ENCODE measurements around the gene SLC15A5.

The SLC15A5 gene

DNA sequence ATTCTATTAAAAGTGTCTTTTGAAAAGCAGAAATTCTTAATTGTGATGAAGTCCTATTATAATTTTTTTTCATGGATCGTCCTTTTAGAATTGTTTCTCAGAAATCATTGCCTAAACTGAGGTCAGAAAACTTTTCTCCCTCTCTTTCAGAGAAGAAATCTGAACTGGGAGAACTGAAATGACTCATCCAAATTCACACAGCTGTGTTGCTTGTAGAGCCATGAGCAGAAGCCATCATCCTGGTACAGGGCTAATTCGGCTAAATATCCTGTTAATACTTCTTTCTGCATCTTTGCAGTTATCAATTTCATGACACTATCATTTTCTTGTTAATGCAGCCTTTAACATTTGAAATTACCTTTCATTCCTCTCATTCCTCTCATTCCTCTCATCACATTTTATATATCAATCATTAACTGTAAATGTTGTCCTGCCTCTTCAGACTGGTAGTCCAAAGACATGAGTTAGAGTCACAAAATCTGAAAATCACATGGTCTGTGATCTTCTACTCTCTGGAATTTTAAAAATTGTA lies 15.5 kb downstream of the SLC15A5 start:
- no peak for DNase-seq (ENCODE audit: low read depth in 2 of 3, low spot score in 2 of 3)

DNA sequence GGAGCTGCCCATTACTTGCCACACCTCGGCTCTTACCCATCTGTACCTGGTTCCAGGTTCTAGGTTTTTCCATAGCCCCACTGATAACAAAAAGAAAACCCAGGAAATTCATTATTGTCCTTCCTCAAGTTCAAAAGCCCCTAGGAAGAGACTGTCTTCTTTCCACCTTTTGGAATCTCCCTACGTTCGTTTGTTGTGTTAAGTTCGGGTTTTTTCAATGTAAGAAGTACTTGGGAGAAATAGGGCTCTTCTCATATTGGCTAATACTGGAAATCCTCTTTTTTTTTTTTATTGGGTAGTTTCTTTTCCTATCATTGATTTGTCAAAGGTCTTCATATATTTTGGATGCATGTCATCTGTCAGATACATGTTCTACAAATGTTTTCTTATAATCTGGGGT lies 17.3 kb downstream of the SLC15A5 start:
- DNase-seq (ENCODE audit: low read depth in 2 of 3, low spot score in 2 of 3) = no peak

DNA sequence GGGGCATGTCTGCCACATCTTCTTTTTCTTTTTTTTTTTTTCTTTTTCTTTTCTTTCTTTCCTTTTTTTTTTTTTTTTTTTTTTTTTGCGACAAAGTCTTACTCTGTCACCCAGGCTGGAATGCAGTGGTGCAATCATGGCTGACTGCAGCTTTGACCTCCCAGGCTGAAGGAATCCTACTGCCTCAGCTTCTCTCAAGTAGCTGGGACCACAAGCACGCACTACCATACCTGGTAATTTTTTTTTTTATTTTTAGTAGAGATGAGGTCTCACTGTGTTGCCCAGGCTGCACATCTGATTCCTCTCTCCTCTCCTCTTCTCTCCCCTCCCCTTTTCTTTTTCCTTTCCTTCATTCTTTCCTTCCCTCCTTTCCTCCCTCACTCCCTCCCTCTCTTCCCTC lies 18.5 kb downstream of the SLC15A5 start:
- DNase-seq (ENCODE audit: low read depth in 2 of 3, low spot score in 2 of 3) = no peak

DNA sequence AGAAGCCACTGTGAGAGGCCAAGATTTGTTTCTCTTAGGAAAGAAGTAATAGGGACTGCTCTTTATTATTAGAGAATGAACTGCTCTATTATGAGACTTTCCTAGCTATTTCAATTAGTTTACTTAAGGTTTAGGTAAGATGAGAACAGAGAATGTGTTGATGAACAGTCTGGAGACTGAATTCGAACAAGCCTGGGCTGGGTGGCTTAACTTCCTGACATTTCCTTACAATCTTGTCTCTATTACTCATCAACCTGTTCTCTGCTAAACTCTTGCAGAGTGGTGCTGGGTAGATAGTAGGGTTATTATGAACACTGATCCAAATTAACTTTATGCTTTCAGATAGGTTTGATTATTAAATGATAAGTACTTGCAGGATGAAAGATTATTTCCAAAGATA lies 31.2 kb downstream of the SLC15A5 start:
- DNase-seq (ENCODE audit: low read depth in 2 of 3, low spot score in 2 of 3) = no peak

DNA sequence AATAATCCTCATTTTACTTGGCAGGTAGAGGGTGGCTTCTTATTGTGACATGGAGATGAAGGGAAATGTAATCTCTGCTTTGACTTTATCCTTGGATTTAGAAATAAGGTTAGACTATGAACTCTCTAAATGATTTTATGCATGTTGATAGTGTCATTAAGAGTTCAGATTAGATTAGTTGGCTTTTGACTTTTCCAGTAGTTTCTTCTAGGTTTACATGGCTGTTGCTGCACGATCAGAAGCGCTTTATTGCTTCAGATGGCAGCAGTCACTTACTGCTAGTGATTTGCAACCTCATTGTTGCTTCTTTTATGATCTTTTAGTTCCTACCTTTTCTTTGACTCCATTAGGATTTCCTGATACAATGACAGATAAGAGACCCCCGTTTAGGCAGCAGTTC lies 32.3 kb downstream of the SLC15A5 start:
- DNase-seq (ENCODE audit: low read depth in 2 of 3, low spot score in 2 of 3) = no peak

DNA sequence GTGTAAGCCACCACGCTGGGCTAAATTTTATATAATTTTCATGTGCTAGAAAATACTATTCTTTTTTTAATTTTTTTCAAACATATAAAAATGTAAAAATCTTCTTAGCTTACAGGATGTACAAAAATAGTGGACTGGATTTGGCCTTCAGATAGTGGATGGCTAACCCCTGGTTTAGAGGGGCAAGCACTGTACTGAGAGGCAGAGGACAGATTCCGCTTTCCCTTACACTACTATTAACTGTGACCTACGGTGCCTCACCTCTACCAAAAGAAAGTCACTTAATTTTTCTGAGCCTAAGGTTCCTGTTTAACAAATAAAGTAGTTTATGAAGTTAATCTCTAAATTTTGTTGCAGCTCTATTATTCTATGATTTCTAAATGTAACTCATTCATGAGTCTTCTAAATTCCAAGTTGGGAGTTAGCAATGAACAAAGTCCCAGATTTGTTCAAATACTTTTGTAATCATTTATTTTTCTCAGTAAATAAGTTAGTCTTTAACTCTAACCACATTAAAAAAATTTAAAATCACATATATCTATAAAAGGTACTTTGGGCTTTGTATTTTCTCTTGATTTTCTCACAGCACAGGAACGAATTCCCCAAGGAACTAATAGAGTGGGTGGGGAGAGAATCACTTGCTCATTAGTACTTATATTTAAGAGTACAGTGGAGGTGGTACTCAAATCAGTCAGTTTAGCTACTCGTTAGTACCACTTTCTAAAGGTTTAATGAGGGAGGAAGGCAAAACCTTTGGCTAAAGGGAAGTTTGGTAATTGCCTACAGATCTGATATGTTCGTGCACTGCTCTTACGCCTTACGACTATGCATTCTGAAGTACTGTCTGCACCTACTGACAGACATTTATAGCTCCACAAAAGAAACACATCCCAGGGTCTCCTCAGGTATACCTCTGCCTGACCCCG lies 33.7 kb downstream of the SLC15A5 start:
- DNase-seq (ENCODE audit: low read depth in 2 of 3, low spot score in 2 of 3) = no peak

DNA sequence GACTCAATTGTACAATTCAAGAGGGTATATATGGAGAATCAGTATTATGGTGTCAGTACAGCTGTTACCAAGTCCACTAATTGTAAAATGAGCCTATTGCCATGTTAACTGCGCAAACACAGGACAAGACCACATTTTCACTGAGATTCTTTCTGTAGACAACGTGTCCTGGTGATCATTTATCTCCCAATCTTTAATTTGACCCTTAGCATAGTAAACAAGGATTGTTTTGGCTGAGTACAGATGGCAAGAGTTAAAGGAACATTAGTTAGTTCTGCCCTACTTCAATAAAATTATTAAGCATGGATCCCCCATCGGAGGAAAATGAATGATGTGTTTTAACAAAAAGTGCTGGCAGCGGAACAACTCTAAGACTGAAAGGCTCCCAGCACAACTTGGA lies 36.1 kb downstream of the SLC15A5 start:
- no peak for DNase-seq (ENCODE audit: low read depth in 2 of 3, low spot score in 2 of 3)

DNA sequence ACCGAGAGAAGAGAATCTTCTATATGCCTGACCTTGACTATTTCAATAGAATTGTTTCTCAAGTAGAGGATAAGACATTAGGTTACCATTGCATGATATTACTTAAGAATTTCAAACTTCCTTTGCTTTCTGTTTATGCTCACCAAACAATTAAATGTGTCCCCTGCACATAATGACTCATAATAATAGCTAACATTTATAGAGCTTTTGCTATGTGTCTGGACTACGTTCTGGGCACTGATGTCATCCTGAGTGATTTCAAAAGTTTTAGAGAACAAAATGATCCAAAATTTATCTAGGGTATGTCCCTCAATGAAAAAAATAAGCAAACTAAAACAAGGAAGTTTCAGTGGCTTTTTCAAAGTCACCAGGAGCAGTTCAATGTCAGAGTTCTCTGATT lies 38.8 kb downstream of the SLC15A5 start:
- DNase-seq (ENCODE audit: low read depth in 2 of 3, low spot score in 2 of 3) = no peak

DNA sequence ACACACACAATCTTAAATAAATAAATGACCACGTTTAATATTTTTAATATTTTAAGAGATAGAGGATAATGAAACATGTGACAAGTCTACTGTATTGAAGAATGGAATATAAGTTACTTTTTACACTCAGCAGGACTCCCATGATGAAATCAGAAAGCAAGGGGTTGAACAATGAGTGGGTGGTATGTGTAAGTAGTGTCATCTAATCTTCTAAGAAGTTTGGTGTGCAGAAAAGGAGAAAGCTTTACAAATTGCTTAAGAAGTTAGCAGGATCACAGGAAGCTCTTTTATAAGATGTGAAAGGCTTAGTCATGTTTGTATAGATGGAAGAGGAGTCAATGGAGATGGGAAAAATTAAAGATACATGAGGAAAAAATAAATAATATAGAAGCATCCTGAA lies 47.8 kb downstream of the SLC15A5 start:
- DNase-seq (ENCODE audit: low read depth in 2 of 3, low spot score in 2 of 3) = no peak

DNA sequence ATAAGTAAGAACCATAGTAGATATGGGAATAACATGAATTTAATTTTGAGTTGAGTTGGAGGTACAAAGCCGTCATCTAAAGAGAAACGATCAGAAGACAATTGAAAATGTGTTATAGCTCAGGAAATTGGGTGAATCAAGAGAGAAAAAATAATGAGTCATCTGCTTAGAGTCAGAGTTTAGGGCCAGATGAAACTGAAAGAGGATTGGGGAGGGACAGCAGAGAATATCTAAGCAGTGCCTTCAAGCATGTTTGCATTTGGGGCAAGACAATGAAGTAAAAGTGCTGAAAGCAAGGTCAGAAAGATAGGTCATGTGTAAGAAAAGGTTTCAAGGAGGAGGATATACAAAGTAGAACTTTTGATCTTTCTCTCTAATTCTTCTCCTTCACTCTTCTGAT lies 49.4 kb downstream of the SLC15A5 start:
- no peak for DNase-seq (ENCODE audit: low read depth in 2 of 3, low spot score in 2 of 3)

DNA sequence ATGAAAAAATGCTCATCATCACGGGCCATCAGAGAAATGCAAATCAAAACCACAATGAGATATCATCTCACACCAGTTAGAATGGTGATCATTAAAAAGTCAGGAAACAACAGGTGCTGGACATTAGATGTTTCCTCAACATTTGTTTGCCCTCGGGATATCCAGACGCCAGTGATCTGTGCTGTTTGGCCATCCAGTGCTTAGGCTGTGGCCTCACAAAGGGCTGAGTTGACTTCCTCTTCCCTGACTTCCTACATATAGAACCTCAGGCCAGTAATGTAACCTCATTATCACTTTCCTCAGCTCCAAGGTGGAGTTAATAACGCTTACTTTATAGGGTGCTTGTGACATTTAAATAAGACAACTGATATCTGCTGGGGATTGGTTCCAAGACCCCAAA lies 51.8 kb downstream of the SLC15A5 start:
- DNase-seq (ENCODE audit: low read depth in 2 of 3, low spot score in 2 of 3) = no peak

DNA sequence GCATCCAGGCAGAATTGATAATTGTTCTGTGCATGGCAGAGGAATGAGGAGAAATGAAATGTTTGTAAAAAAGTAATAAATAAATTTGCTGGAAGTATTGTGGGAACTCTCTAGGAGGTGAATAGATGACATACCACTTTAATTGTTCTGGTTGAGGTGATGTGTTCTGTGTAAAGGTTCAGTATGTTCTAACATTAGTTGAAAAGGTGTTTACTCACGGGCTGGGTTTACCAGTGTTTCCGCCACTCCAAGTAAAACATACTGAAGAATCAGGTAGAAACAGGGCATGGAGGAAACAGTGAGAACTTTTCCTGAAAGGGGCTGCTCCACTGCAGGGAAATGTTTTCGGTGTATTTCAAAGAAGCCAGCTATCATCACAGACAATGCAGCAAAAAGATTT lies 53.3 kb downstream of the SLC15A5 start:
- DNase-seq (ENCODE audit: low read depth in 2 of 3, low spot score in 2 of 3) = no peak

DNA sequence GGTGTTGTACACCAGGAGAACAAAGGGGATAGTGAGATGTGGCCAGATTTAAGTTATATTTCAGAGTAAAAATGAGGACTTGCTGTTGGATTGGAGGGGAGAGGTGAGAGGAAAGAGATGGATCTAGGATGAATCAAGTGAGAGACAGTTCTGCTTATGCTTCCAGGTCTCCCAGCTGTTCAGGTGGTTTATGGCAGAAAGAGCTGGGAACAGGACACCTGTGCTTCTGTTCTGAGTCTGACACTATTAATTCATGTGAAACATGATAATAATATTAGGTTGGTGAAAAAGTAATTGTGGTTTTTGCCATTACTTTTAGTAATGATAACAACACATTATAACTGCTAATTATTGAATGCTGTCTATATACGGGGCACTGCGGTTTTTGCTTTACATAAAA lies 55.7 kb downstream of the SLC15A5 start:
- no peak for DNase-seq (ENCODE audit: low read depth in 2 of 3, low spot score in 2 of 3)

DNA sequence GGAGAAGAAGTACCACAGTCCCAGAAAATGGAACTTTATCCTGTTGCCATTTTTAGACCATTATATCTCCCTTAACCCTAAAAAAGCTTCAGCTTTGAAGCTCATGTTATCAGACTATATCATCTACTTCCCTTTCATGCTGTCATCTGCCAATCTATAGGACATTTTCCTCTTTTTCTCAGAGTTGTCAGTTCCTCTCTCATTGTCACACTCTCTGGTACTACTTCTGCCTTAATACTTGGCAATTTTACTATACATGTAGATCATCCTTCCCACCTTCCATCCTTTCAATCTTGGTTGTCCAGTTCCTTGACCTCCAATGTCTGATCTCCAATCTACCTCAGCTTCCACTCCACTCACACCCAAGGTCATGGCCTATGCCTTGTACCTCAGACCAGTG lies 57.4 kb downstream of the SLC15A5 start:
- no peak for DNase-seq (ENCODE audit: low read depth in 2 of 3, low spot score in 2 of 3)

DNA sequence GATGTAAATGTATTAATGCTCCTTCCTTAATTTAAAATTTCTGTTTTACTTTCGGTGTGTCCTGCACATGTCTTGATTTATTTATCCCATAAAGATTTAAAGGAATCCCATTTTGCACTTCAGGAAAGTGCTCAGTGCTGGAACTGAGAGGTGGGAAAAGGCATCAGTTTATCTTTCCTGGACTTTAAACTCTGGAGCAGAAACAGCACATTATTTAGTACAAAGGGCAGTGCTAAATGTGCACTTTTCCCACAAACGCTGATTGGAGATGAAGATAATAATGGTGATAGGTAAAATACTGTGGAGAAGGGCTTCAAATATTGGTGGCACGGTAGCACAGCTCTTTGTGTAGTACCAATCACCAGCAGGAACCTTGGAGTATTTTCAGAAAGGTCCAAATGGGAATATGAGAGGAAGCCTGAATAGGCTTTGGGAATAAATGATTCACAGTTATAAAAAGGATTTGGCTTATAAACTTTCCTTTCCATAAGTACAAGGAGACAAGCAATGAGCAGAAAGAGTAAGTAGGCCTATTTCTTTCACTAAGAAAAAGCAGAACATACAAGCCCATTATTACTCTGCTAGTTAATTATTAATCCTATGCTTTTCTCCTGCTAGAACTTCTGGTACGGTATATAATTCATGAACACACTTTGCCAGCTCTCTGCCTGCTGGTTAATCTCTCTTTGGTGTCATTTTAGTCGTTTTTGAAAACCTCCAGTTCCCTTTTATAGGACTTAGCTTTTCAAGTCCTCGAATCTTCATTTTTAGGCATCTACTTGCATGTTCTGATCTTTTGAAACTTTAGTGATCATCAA lies 58.3 kb downstream of the SLC15A5 start:
- DNase-seq (ENCODE audit: low read depth in 2 of 3, low spot score in 2 of 3) = no peak

DNA sequence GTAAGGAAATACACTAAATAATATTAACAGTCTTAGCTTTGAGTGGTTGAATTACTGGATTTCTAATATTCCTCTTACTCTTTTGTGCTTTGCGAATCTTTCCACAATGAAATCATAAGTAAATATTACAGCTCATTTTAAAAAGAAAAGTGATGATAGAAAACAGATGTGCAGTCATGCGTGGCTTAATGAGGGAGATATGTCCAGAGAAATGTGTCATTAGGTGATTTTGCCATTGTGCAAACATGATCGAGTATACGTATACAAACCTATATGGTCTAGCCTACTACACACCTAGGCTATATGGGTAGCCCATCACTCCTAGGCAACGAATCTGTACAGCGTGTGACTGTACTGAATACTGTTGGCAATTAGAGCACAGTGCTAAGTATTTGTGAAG lies 59.3 kb downstream of the SLC15A5 start:
- DNase-seq (ENCODE audit: low read depth in 2 of 3, low spot score in 2 of 3) = no peak

DNA sequence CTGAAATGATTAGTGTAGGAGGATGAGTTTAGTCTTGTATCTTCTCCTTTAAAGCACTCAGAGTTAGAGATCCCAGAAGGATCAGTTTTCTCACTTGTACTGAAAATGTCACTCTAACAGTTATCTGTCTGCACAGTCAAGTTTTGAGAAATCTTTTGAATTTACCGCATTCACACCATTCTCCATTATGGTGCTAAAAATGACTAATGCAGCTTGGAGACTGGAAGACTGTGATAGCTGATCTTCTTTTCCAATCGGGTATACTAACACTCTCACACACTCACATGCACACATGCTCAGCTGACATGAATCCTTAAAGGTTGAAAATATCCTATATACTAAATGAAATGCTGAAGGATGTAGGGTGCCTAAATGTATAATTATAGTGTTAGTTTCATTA lies 65.8 kb downstream of the SLC15A5 start:
- DNase-seq (ENCODE audit: low read depth in 2 of 3, low spot score in 2 of 3) = no peak

DNA sequence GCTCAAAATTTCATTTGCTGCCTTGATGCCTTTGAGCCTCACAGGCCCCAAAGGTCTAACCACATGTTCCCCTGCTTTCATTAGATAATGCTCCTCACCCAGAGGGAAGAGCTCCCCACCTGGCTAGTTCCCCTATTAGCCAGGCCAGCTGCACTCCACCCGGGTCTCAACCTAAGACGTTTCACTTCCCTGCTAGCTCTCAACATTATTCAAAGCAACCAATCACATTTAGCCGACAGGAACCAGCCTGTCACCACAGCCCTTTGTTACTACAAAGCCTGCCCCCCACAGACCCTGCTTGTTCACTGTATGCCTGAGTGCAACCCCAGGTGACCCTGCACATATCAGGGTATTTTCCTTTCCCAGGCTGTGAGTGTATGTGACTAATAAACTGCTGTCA lies 78.6 kb downstream of the SLC15A5 start:
- no peak for DNase-seq (ENCODE audit: low read depth in 2 of 3, low spot score in 2 of 3)

DNA sequence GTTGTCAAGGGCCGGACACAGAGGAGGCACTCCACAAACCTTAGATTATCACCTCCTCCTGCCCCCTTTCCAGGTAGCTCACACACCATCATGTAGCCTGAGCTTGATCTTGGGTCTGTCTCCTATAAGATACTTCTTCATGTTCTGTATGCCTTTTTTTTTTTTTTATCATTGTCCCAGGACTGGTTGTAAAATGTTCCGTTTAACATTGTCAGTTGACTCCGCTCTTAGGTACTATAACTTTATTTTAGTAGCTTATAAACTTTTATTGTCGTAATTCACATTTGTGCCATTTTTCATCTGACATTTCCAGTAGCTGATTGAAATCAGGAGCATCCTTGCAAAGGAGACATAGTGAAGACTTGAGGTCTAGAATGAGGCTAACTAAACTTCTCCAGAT lies 79.9 kb downstream of the SLC15A5 start:
- DNase-seq (ENCODE audit: low read depth in 2 of 3, low spot score in 2 of 3) = no peak

DNA sequence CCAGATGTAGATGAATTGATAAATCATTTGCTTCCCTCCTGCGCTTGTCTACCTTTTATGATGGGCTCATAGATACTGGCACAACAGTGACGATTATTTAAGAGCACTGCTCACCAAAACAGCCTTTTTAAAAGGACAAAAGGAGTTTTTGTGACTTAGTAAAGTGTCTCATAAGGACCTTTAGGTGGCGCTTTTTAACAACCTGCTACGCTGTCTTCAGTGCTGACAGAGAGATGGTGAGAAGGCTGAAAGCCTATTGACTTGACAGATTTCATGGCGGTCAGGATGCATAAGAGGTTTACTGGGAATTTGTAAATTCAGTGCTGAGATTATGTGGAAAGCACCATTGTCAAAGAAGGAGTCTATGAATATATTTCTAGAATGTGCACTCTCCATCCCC lies 87.6 kb downstream of the SLC15A5 start:
- no peak for DNase-seq (ENCODE audit: low read depth in 2 of 3, low spot score in 2 of 3)

DNA sequence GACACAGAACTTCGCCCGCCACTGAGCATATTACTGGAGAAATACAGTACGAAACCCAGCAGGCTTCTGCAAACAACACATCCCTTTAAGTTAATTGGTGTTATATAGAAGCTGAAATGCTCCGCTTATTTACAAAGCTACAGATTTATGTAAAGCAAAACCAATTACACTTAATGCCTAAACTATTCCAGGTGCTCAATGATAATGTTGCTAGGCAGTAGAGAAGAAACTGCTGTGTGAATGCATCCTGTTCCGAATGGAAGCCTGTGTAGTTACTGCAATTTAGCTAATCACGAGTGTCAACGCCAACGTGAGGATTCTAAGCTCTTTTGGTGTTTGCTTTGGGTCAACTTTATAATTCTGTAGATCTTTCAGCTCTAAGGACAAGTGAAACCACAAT lies 89.8 kb downstream of the SLC15A5 start:
- no peak for DNase-seq (ENCODE audit: low read depth in 2 of 3, low spot score in 2 of 3)

DNA sequence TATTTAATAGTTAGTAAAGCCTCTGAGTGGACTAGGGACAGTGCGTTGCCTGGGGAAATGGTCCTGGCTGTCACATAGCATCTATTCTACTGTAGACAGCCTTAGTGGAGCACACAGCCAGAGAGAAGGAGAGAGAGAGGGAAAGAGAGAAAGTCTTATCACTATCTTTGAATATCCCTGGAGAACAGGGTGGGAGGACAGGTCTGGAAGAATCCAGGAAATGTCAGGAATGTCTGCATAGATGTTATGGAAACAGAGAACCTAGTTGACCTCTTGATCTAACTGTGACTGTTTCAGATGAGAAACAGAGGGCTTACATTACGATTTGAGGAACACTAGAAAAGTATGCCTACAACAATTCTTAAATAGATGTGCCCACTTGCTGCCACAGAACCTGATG lies 92.8 kb downstream of the SLC15A5 start:
- DNase-seq (ENCODE audit: low read depth in 2 of 3, low spot score in 2 of 3) = no peak

Measured in activated CD8-positive, alpha-beta memory T cell treated with anti-CD3 and anti-CD28 coated beads for 48 hours (primary cell).